ENCODE results near the gene ARHGAP6. TPM values are rescaled to one million over a fixed set of nuclear protein-coding genes. Genes with fewer than 3 reads are reported as not detected.

ARHGAP6 gene
- total RNA-seq, 4 donors from 2014 or later = 0.64 to 9.5 (median 2.3) TPM

GRCh38 chrX:11424903-11425674 is 240.6 kb downstream of the ARHGAP6 start:
- peak overlapping the region in 1 of 4 donors; percentile 79 for H3K27ac ChIP-seq
- no peak for TF ChIP-seq CTCF (IDR thresholded peaks at IDR 0.05)
- no peak for TF ChIP-seq POLR2A (IDR thresholded peaks at IDR 0.05)
- 66% methylated on average over 7 of the region's 7 CpGs for WGBS, 2 donors
- no peak for DNase-seq
- intact Hi-C loops (cut with DNase I) = no loop called here
- H3K36me3 ChIP-seq = no peaks in the 10 kb centered on the region
- H3K27me3 ChIP-seq = no peaks in the 10 kb centered on the region
- no peak overlapping the region for H3K4me3 ChIP-seq
- no peaks in the 10 kb centered on the region for H3K9me3 ChIP-seq
- H3K4me1 ChIP-seq = peaks cover 0 to 17% (median 0%) of the 10 kb centered on the region in 3 donors

GRCh38 chrX:11423949-11424348 is 241.8 kb downstream of the ARHGAP6 start:
- DNase-seq = no peak
- intact Hi-C loops (cut with DNase I) = no loop called here

GRCh38 chrX:11423362-11423818 is 242.3 kb downstream of the ARHGAP6 start:
- intact Hi-C loops (cut with DNase I) = no loop called here
- Histone ChIP-seq H3K4me1 (peaks cover 0 to 6% (median 0%) of the 10 kb centered on the region in 3 donors), H3K27ac (peak overlapping the region in 3 of 4 donors; percentile 18 to 57 (median 19)), H3K27me3 (no peaks in the 10 kb centered on the region), H3K9me3 (no peaks in the 10 kb centered on the region), H3K36me3 (no peaks in the 10 kb centered on the region), H3K4me3 (no peak overlapping the region)
- TF ChIP-seq CTCF (IDR thresholded peaks at IDR 0.05) = no peak
- TF ChIP-seq POLR2A (IDR thresholded peaks at IDR 0.05) = no peak
- WGBS, 2 donors = 80 to 83% methylated on average over 1 of the region's 1 CpG
- no peak for DNase-seq

More at GRCh38 chrX:11423949-11424348, 241.8 kb downstream of the ARHGAP6 start:
- TF ChIP-seq POLR2A (IDR thresholded peaks at IDR 0.05) = no peak
- TF ChIP-seq CTCF (IDR thresholded peaks at IDR 0.05) = no peak
- Histone ChIP-seq H3K36me3 (no peaks in the 10 kb centered on the region), H3K9me3 (no peaks in the 10 kb centered on the region), H3K27ac (peak overlapping the region in 3 of 4 donors; percentile 18 to 57 (median 19)), H3K27me3 (no peaks in the 10 kb centered on the region), H3K4me3 (no peak overlapping the region), H3K4me1 (peaks cover 0 to 8% (median 0%) of the 10 kb centered on the region in 3 donors)
- 68 to 80% methylated on average over 3 of the region's 3 CpGs for WGBS, 2 donors

- no peak for DNase-seq
- no peak overlapping the region for H3K4me3 ChIP-seq
- H3K27ac ChIP-seq = peak overlapping the region in 2 of 4 donors; percentile 40 to 50
- intact Hi-C loops (cut with DNase I) = no loop called here
- no peaks in the 10 kb centered on the region for H3K27me3 ChIP-seq
- no peak for TF ChIP-seq CTCF (IDR thresholded peaks at IDR 0.05)
- TF ChIP-seq POLR2A (IDR thresholded peaks at IDR 0.05) = no peak
- no peaks in the 10 kb centered on the region for H3K36me3 ChIP-seq
- no peaks in the 10 kb centered on the region for H3K9me3 ChIP-seq
- no peaks in the 10 kb centered on the region for H3K4me1 ChIP-seq
These were observed 243.2 kb downstream of the ARHGAP6 start for GRCh38 chrX:11422525-11422857.

- no peaks in the 10 kb centered on the region for H3K27me3 ChIP-seq
- no peak for DNase-seq
- H3K4me3 ChIP-seq = no peak overlapping the region
- no peaks in the 10 kb centered on the region for H3K9me3 ChIP-seq
- no peaks in the 10 kb centered on the region for H3K4me1 ChIP-seq
- no peaks in the 10 kb centered on the region for H3K36me3 ChIP-seq
- intact Hi-C loops (cut with DNase I) = no loop called here
- 44 to 65% methylated on average over 5 of the region's 5 CpGs for WGBS, 2 donors
- H3K27ac ChIP-seq = peak overlapping the region in 2 of 4 donors; percentile 40 to 50
- TF ChIP-seq CTCF (IDR thresholded peaks at IDR 0.05) (no peak), POLR2A (IDR thresholded peaks at IDR 0.05) (no peak)
These were observed 243.8 kb downstream of the ARHGAP6 start for GRCh38 chrX:11421805-11422524.
